GM23338 (cell line): ENCODE results near the gene ANKRD63.

Experiments
- CREB1 ChIP-seq: fragments of 250-450 bp; sonication (Bioruptor Pico); IDR thresholded peaks from 2 replicates; pipeline ENCODE4 v1.5.0; 2020; ENCODE audit warnings: low read depth, mild to moderate bottlenecking, moderate library complexity
- EZH2 ChIP-seq: fragments of 200-600 bp; sonication (generic); IDR thresholded peaks from one replicate; pipeline ENCODE4 v1.8.0; 2017; ENCODE audit warnings: antibody characterized with exemption, mild to moderate bottlenecking, low read depth; ENCODE audit not compliant: unreplicated experiment
- EZH2phosphoT487 ChIP-seq: fragments of 200-600 bp; sonication (generic); IDR thresholded peaks from one replicate; pipeline ENCODE4 v1.8.1; 2018; ENCODE audit warnings: antibody characterized with exemption; ENCODE audit not compliant: unreplicated experiment
- JUNB ChIP-seq: IDR thresholded peaks from one replicate; pipeline ENCODE4 v1.6.1; 2016; ENCODE audit warnings: antibody characterized with exemption; ENCODE audit not compliant: unreplicated experiment
- NANOG ChIP-seq: IDR thresholded peaks from 2 replicates; pipeline ENCODE4 v1.6.1; 2016; ENCODE audit warnings: antibody characterized with exemption, borderline replicate concordance
- POLR2AphosphoS5 ChIP-seq: IDR thresholded peaks from 2 replicates; pipeline ENCODE4 v1.6.1; 2016; ENCODE audit warnings: antibody characterized with exemption, low read depth
- STAT1 ChIP-seq: IDR thresholded peaks from one replicate; pipeline ENCODE4 v1.6.1; 2016; ENCODE audit warnings: antibody characterized with exemption; ENCODE audit not compliant: unreplicated experiment
- ZNF114 ChIP-seq: fragments of 250-450 bp; sonication (Bioruptor Pico); IDR thresholded peaks from 2 replicates; pipeline ENCODE4 v1.5.0; 2020; ENCODE audit warnings: mild to moderate bottlenecking, moderate library complexity
- ZNF331 ChIP-seq: fragments of 250-450 bp; sonication (Bioruptor Pico); IDR thresholded peaks from 2 replicates; pipeline ENCODE4 v1.5.0; 2020; ENCODE audit warnings: low read depth, mild to moderate bottlenecking, moderate library complexity
- TF ChIP-seq, protein P1 (sequence below), 2 experiments: fragments of 200-600 bp in 1 of 2; sonication (generic) in 1 of 2; conservative IDR thresholded peaks; 2 replicates each; pipeline versions ENCODE4 v1.5.1 to v1.6.1; 2016 to 2017; ENCODE audit warnings: antibody characterized with exemption in 2 of 2, low read depth in 2 of 2, mild to moderate bottlenecking in 2 of 2, moderate library complexity in 1 of 2
- TF ChIP-seq, protein P2 (sequence below): IDR thresholded peaks from one replicate; pipeline ENCODE4 v1.6.1; 2018; ENCODE audit warnings: antibody characterized with exemption; ENCODE audit not compliant: unreplicated experiment
- TF ChIP-seq, protein P3 (sequence below): fragments of 250-450 bp; sonication (Bioruptor Pico); IDR thresholded peaks from 2 replicates; pipeline ENCODE4 v1.5.0; 2020; ENCODE audit warnings: mild to moderate bottlenecking, moderate library complexity
- TF ChIP-seq, protein P4 (sequence below): IDR thresholded peaks from 2 replicates; pipeline ENCODE4 v1.6.1; 2016; ENCODE audit warnings: antibody characterized with exemption

DNA sequence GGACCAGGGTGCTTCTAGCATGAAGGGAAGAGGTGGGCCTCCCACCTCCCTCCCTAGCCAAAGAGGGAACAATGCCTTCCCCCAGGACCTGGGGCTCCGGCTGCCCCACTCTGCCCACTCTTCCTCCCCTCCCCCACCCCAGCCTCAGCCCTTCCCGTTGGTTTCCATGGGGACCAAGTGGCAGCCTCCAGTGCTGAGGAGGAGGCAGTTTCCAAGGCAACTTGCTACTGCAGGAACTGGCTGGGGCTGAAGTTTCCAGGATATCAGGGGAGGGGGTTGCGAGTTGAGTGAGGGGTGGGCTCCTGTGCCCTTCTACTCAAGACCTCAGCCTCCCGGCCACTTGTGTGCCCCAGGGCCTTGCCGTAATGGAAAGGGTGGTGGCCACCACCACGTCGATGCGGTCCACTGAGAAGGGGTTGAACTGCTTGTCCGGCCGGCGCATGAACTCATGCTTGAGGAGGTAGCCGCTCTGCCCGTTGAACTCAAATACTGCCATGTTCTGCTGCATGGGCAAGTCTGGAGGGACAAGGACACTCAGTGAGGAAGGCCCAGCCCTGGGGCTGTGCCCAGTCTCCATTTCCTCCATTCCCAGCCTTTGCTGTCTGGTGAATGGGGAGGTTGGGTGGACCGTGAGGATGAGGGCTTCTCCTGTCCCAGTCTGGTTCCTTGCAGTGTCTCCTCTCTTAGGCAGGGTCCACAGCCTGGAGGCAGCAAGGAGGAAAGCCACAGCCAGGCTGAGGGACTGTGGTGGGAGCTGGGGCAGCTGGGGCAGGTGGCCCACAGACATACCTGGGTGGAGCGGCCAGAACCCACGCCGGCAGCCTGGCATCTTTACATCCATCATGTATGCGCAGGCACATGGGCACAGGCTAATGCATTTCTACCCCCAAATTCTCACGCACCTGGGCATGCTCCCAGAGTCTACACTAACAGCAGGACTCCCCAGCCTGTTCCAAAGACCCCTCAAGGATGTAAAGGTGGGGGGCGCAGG is 11.3 kb upstream of the ANKRD63 start:
- TF ChIP-seq, protein P1, sequence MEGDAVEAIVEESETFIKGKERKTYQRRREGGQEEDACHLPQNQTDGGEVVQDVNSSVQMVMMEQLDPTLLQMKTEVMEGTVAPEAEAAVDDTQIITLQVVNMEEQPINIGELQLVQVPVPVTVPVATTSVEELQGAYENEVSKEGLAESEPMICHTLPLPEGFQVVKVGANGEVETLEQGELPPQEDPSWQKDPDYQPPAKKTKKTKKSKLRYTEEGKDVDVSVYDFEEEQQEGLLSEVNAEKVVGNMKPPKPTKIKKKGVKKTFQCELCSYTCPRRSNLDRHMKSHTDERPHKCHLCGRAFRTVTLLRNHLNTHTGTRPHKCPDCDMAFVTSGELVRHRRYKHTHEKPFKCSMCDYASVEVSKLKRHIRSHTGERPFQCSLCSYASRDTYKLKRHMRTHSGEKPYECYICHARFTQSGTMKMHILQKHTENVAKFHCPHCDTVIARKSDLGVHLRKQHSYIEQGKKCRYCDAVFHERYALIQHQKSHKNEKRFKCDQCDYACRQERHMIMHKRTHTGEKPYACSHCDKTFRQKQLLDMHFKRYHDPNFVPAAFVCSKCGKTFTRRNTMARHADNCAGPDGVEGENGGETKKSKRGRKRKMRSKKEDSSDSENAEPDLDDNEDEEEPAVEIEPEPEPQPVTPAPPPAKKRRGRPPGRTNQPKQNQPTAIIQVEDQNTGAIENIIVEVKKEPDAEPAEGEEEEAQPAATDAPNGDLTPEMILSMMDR (conservative IDR thresholded peaks at IDR 0.05; ENCODE audit: low read depth in 2 of 2) = no peak
- TF ChIP-seq NANOG (no peak), EZH2 (no peak), CREB1 (CRISPR knock-in tag) (no peak), POLR2AphosphoS5 (no peak), JUNB (no peak), EZH2phosphoT487 (no peak), ZNF114 (CRISPR knock-in tag) (no peak), ZNF331 (CRISPR knock-in tag) (no peak), STAT1 (no peak)
- TF ChIP-seq, protein P2, sequence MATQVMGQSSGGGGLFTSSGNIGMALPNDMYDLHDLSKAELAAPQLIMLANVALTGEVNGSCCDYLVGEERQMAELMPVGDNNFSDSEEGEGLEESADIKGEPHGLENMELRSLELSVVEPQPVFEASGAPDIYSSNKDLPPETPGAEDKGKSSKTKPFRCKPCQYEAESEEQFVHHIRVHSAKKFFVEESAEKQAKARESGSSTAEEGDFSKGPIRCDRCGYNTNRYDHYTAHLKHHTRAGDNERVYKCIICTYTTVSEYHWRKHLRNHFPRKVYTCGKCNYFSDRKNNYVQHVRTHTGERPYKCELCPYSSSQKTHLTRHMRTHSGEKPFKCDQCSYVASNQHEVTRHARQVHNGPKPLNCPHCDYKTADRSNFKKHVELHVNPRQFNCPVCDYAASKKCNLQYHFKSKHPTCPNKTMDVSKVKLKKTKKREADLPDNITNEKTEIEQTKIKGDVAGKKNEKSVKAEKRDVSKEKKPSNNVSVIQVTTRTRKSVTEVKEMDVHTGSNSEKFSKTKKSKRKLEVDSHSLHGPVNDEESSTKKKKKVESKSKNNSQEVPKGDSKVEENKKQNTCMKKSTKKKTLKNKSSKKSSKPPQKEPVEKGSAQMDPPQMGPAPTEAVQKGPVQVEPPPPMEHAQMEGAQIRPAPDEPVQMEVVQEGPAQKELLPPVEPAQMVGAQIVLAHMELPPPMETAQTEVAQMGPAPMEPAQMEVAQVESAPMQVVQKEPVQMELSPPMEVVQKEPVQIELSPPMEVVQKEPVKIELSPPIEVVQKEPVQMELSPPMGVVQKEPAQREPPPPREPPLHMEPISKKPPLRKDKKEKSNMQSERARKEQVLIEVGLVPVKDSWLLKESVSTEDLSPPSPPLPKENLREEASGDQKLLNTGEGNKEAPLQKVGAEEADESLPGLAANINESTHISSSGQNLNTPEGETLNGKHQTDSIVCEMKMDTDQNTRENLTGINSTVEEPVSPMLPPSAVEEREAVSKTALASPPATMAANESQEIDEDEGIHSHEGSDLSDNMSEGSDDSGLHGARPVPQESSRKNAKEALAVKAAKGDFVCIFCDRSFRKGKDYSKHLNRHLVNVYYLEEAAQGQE = no peak
- TF ChIP-seq, protein P3, sequence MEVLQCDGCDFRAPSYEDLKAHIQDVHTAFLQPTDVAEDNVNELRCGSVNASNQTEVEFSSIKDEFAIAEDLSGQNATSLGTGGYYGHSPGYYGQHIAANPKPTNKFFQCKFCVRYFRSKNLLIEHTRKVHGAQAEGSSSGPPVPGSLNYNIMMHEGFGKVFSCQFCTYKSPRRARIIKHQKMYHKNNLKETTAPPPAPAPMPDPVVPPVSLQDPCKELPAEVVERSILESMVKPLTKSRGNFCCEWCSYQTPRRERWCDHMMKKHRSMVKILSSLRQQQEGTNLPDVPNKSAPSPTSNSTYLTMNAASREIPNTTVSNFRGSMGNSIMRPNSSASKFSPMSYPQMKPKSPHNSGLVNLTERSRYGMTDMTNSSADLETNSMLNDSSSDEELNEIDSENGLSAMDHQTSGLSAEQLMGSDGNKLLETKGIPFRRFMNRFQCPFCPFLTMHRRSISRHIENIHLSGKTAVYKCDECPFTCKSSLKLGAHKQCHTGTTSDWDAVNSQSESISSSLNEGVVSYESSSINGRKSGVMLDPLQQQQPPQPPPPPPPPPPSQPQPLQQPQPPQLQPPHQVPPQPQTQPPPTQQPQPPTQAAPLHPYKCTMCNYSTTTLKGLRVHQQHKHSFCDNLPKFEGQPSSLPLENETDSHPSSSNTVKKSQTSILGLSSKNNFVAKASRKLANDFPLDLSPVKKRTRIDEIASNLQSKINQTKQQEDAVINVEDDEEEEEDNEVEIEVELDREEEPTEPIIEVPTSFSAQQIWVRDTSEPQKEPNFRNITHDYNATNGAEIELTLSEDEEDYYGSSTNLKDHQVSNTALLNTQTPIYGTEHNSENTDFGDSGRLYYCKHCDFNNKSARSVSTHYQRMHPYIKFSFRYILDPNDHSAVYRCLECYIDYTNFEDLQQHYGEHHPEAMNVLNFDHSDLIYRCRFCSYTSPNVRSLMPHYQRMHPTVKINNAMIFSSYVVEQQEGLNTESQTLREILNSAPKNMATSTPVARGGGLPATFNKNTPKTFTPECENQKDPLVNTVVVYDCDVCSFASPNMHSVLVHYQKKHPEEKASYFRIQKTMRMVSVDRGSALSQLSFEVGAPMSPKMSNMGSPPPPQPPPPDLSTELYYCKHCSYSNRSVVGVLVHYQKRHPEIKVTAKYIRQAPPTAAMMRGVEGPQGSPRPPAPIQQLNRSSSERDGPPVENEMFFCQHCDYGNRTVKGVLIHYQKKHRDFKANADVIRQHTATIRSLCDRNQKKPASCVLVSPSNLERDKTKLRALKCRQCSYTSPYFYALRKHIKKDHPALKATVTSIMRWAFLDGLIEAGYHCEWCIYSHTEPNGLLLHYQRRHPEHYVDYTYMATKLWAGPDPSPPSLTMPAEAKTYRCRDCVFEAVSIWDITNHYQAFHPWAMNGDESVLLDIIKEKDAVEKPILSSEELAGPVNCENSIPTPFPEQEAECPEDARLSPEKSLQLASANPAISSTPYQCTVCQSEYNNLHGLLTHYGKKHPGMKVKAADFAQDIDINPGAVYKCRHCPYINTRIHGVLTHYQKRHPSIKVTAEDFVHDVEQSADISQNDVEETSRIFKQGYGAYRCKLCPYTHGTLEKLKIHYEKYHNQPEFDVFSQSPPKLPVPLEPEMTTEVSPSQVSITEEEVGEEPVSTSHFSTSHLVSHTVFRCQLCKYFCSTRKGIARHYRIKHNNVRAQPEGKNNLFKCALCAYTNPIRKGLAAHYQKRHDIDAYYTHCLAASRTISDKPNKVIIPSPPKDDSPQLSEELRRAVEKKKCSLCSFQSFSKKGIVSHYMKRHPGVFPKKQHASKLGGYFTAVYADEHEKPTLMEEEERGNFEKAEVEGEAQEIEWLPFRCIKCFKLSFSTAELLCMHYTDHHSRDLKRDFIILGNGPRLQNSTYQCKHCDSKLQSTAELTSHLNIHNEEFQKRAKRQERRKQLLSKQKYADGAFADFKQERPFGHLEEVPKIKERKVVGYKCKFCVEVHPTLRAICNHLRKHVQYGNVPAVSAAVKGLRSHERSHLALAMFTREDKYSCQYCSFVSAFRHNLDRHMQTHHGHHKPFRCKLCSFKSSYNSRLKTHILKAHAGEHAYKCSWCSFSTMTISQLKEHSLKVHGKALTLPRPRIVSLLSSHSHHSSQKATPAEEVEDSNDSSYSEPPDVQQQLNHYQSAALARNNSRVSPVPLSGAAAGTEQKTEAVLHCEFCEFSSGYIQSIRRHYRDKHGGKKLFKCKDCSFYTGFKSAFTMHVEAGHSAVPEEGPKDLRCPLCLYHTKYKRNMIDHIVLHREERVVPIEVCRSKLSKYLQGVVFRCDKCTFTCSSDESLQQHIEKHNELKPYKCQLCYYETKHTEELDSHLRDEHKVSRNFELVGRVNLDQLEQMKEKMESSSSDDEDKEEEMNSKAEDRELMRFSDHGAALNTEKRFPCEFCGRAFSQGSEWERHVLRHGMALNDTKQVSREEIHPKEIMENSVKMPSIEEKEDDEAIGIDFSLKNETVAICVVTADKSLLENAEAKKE (CRISPR knock-in tag) = no peak
- TF ChIP-seq, protein P4, sequence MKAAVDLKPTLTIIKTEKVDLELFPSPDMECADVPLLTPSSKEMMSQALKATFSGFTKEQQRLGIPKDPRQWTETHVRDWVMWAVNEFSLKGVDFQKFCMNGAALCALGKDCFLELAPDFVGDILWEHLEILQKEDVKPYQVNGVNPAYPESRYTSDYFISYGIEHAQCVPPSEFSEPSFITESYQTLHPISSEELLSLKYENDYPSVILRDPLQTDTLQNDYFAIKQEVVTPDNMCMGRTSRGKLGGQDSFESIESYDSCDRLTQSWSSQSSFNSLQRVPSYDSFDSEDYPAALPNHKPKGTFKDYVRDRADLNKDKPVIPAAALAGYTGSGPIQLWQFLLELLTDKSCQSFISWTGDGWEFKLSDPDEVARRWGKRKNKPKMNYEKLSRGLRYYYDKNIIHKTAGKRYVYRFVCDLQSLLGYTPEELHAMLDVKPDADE = no peak
